ENCODE results near the gene COX20. TPM values are rescaled to one million over a fixed set of nuclear protein-coding genes. Genes with fewer than 3 reads are reported as not detected.

COX20 gene
- total and polyA plus RNA-seq, 2 of the 8 experiments (the other 6 are each of a cell fraction or from before 2014, with no cell fraction given) = 17.5 to 28.8 TPM

DNA sequence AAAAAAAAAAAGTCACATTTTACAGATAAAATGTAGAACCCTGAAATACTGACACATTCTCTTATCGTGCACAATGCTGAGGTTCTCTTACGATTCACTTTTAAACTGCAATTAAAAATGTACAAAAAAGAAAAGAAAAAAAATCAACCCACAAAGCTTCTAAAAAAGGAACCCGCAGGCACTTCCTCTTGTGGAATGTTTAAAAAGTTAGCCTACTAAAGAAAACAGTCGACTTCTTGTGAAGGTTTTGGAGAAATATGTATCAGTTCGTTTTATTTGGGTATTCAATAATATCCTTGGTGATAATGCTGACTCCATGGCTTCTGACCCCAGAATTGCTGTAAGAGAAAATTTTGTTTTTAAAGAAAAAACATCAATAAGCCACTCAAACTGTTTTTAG, 18.7 kb downstream of the COX20 start:
- Histone ChIP-seq H3K4ac (replicated peaks; ENCODE audit: insufficient read length, low read depth, low read length) (no peak overlapping the region), H3K18ac (ENCODE audit: extremely low read depth, low read length) (no peak overlapping the region), H2BK5ac (ENCODE audit: low read depth, low read length) (no peak overlapping the region), H3K79me1 (ENCODE audit: low read depth, low read length) (no peaks in the 10 kb centered on the region; the same call in 1 of the 2 replicates), H3K4me1 (replicated peaks in 1 of 4; ENCODE audit: control insufficient read depth in 3 of 4, insufficient read depth in 4 of 4, low read length in 3 of 4) (peaks cover 0 to 4% (median 0%) of the 10 kb centered on the region in 4 experiments; a peak in 1 of 7 replicates), H2AFZ (ENCODE audit: low read length) (no peak overlapping the region), H3K27me3 (replicated peaks in 1 of 4; ENCODE audit: control insufficient read depth in 3 of 4, extremely low read depth in 1 of 4, insufficient read depth in 3 of 4, low read length in 3 of 4) (no peaks in the 10 kb centered on the region), H3K9ac (replicated peaks in 1 of 4; ENCODE audit: extremely low read depth in 1 of 4, low read depth in 3 of 4, low read length in 3 of 4) (no peak overlapping the region), H3K4me3 (ENCODE audit: extremely low read depth in 1 of 4, insufficient read depth in 2 of 4, low read depth in 3 of 4, low read length in 4 of 4) (no peak overlapping the region), H3K27ac (ENCODE audit: low read depth, low read length) (no peak overlapping the region), H4K91ac (replicated peaks; ENCODE audit: insufficient read length, low read length) (no peak overlapping the region), H2BK20ac (ENCODE audit: low read length) (no peak overlapping the region), H3K23ac (ENCODE audit: insufficient read length) (no peak overlapping the region), H2BK120ac (replicated peaks; ENCODE audit: low read depth, low read length) (no peak overlapping the region), H3K4me2 (ENCODE audit: insufficient read depth in 1 of 2, low read depth in 2 of 2, low read length in 2 of 2) (no peak overlapping the region), H3K36me3 (ENCODE audit: control insufficient read depth in 2 of 4, insufficient read depth in 4 of 4, low read length in 3 of 4) (peaks cover 38 to 100% (median 73%) of the 10 kb centered on the region in 4 experiments), H4K5ac (ENCODE audit: insufficient read length, low read depth, low read length) (no peak overlapping the region), H3K14ac (ENCODE audit: insufficient read length) (no peak overlapping the region), H3K56ac (replicated peaks; ENCODE audit: insufficient read length, low read depth, low read length) (no peak overlapping the region), H2BK15ac (ENCODE audit: low read length) (no peak overlapping the region), H4K20me1 (replicated peaks in 1 of 2; ENCODE audit: control insufficient read depth in 1 of 2, insufficient read depth in 2 of 2, low read length in 2 of 2) (peaks cover 7 to 9% of the 10 kb centered on the region in 2 experiments), H2BK12ac (ENCODE audit: low read depth, low read length) (no peak overlapping the region), H3K79me2 (ENCODE audit: control insufficient read depth in 1 of 2, insufficient read depth in 2 of 2, low read length in 2 of 2) (peaks cover 0 to 71% of the 10 kb centered on the region in 2 experiments; a peak in 2 of 4 replicates), H4K8ac (ENCODE audit: extremely low read depth, insufficient read depth, low read length) (no peak overlapping the region; the same call in 1 of the 2 replicates), H2AK5ac (ENCODE audit: low read depth, low read length) (no peak overlapping the region), H3K23me2 (ENCODE audit: low read depth, low read length) (no peaks in the 10 kb centered on the region), H3K9me3 (ENCODE audit: insufficient read depth in 2 of 2, low read depth in 1 of 2, low read length in 1 of 2) (no peaks in the 10 kb centered on the region)
- POLR2A ChIA-PET (ENCODE audit: partially characterized antibody) = interaction anchor here (0.6 to 29.6 kb wide), 5 partner anchors 3 to 214 kb away, joined by 3 to 677 read pairs (median 324); partner anchors contain the start of genes COX20 and HNRNPU
- TF ChIP-seq CBX5 (IDR thresholded peaks at IDR 0.05; ENCODE audit: low read depth, low read length) (no peak), HDAC2 (IDR thresholded peaks at IDR 0.05; ENCODE audit: borderline replicate concordance in 1 of 2, low read depth in 2 of 2, low read length in 2 of 2) (no peak), EGR1 (IDR thresholded peaks at IDR 0.05; ENCODE audit: borderline replicate concordance, low read depth, low read length) (no peak), TAF1 (IDR thresholded peaks at IDR 0.05; ENCODE audit: low read depth, low read length) (no peak), ASH2L (IDR thresholded peaks at IDR 0.05; ENCODE audit: low read length) (no peak), JUN (IDR thresholded peaks at IDR 0.05; ENCODE audit: low read depth, low read length) (no peak), CHD1 (IDR thresholded peaks at IDR 0.05; ENCODE audit: low read depth, low read length) (no peak), BACH1 (IDR thresholded peaks at IDR 0.05; ENCODE audit: low read length) (no peak), YY1 (IDR thresholded peaks at IDR 0.05; ENCODE audit: low read depth, low read length) (no peak), KDM4A (IDR thresholded peaks at IDR 0.05; ENCODE audit: low read depth, low read length, severe bottlenecking) (no peak), SP2 (IDR thresholded peaks at IDR 0.05; ENCODE audit: low read length) (no peak), SIN3A (conservative IDR thresholded peaks at IDR 0.05 in 1 of 2, IDR thresholded peaks at IDR 0.05 in 1 of 2; ENCODE audit: low read depth in 1 of 2, low read length in 2 of 2) (no peak)
- TF ChIP-seq, protein P1, sequence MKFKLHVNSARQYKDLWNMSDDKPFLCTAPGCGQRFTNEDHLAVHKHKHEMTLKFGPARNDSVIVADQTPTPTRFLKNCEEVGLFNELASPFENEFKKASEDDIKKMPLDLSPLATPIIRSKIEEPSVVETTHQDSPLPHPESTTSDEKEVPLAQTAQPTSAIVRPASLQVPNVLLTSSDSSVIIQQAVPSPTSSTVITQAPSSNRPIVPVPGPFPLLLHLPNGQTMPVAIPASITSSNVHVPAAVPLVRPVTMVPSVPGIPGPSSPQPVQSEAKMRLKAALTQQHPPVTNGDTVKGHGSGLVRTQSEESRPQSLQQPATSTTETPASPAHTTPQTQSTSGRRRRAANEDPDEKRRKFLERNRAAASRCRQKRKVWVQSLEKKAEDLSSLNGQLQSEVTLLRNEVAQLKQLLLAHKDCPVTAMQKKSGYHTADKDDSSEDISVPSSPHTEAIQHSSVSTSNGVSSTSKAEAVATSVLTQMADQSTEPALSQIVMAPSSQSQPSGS (IDR thresholded peaks at IDR 0.05; ENCODE audit: low read length) = no peak
- 84% methylated on average over 5 of the region's 5 CpGs; no CpG with 5 or more reads in 1 of the 2 experiments for WGBS, 2 experiments (ENCODE audit: extremely low coverage in 1 of 2, insufficient coverage in 1 of 2, insufficient read length in 1 of 2, insufficient replicate concordance in 2 of 2, low coverage in 1 of 2, low lambda C conversion rate in 2 of 2, missing lambda C conversion rate in 1 of 2)
- DNase-seq (ENCODE audit: low read depth in 1 of 2, low spot score in 2 of 2) = no peak
- CTCF ChIA-PET (ENCODE audit: partially characterized antibody) = no interaction called here
- FAIRE-seq = no peak

Measured in H1 (cell line).